Activated T-cell treated with anti-CD3 and anti-CD28 coated beads, Interleukin-2, amount 50 U/mL, for 1 hour (primary cell): ENCODE data around the gene TMEM150A.
"Not testable (repeated sequence)": the region's sequence is repeated elsewhere in the genome, so short reads cannot be mapped to it uniquely, and the experiment has no call there.

ENCODE experiments used
- DNase-seq: peaks from one replicate; pipeline ENCODE4 v3.0.0-alpha.2; 2020

TMEM150A gene

GRCh38 chr2:85561280-85562212 lies 41.0 kb downstream of the TMEM150A start, which contains the start of gene GGCX:
Gene GGCX, minus strand, starts transcription at chr2:85561493. Its CDS starts 65 bp downstream, at chr2:85561428.
- DNase-seq = peak; percentile 97

GRCh38 chr2:85560812-85561279 lies 41.7 kb downstream of the TMEM150A start:
- DNase-seq = no peak

GRCh38 chr2:85560403-85560726 lies 42.1 kb downstream of the TMEM150A start:
- not testable (repeated sequence) for DNase-seq

GRCh38 chr2:85558160-85558559 lies 44.3 kb downstream of the TMEM150A start:
- DNase-seq = no peak

GRCh38 chr2:85557130-85557529 lies 45.4 kb downstream of the TMEM150A start:
- DNase-seq = no peak

- no peak for DNase-seq
These were observed 47.4 kb downstream of the TMEM150A start for GRCh38 chr2:85554980-85555612.

GRCh38 chr2:85553184-85553583 lies 49.3 kb downstream of the TMEM150A start:
- DNase-seq = no peak

- DNase-seq = peak; percentile 88
These were observed 50.5 kb downstream of the TMEM150A start for GRCh38 chr2:85551698-85552678.

GRCh38 chr2:85550486-85550885 lies 52.0 kb downstream of the TMEM150A start:
- DNase-seq = no peak

- no peak for DNase-seq
These were observed 52.7 kb downstream of the TMEM150A start for GRCh38 chr2:85549826-85550225.

GRCh38 chr2:85549095-85549494 lies 53.4 kb downstream of the TMEM150A start:
- no peak for DNase-seq

- no peak for DNase-seq
These were observed 53.9 kb downstream of the TMEM150A start for GRCh38 chr2:85548608-85548900.
